Neural progenitor cell (in vitro differentiated cells): ENCODE results near the gene DCLK2. TPM values are rescaled to one million over a fixed set of nuclear protein-coding genes. Genes with fewer than 3 reads are reported as not detected.
A peak's percentile ranks its signal among the peaks of the same experiment; 100 is the strongest.

ENCODE experiments used
- DNase-seq: peaks from one replicate; pipeline ENCODE4 v3.0.0-alpha.2; 2016; ENCODE audit warnings: low spot score
- H2AFZ ChIP-seq: fragments of 200-600 bp; sonication (generic); replicated peaks from 2 replicates; pipeline ENCODE4 v1.6.1; 2016; ENCODE audit warnings: antibody characterized with exemption
- H3F3A ChIP-seq: fragments of 200-600 bp; sonication (generic); 2 replicates; pipeline ENCODE4 v1.6.1; 2016; ENCODE audit warnings: antibody characterized with exemption, low read depth
- H3K27ac ChIP-seq: fragments of 200-600 bp; sonication (generic); 2 replicates; pipeline ENCODE4 v1.5.1; 2016; ENCODE audit warnings: mild to moderate bottlenecking
- H3K27me3 ChIP-seq: fragments of 200-600 bp; sonication (generic); 2 replicates; pipeline ENCODE4 v1.6.1; 2016; ENCODE audit warnings: mild to moderate bottlenecking, moderate library complexity
- H3K36me3 ChIP-seq: fragments of 200-600 bp; sonication (generic); 2 replicates; pipeline ENCODE4 v1.5.1; 2016
- H3K4me1 ChIP-seq: fragments of 200-600 bp; sonication (generic); 2 replicates; pipeline ENCODE4 v1.6.1; 2016; ENCODE audit warnings: mixed run types
- H3K4me2 ChIP-seq: fragments of 200-600 bp; sonication (generic); 2 replicates; pipeline ENCODE4 v1.6.1; 2016
- H3K4me3 ChIP-seq: fragments of 200-600 bp; sonication (generic); 2 replicates; pipeline ENCODE4 v1.5.1; 2016
- H3K79me2 ChIP-seq: fragments of 200-600 bp; sonication (generic); 2 replicates; pipeline ENCODE4 v1.6.1; 2016; ENCODE audit warnings: low read depth
- H3K9ac ChIP-seq: fragments of 200-600 bp; sonication (generic); 2 replicates; pipeline ENCODE4 v1.6.1; 2016
- H3K9me3 ChIP-seq: fragments of 200-600 bp; sonication (generic); 2 replicates; pipeline ENCODE4 v1.5.1; 2016; ENCODE audit warnings: low read depth
- H4K20me1 ChIP-seq: fragments of 200-600 bp; sonication (generic); 2 replicates; pipeline ENCODE4 v1.6.1; 2016; ENCODE audit warnings: low read depth
- H3K27ac Mint-ChIP-seq: 3 replicates; pipeline ENCODE4 v1.8.0; 2021; ENCODE audit warnings: mixed read lengths
- H3K27me3 Mint-ChIP-seq: 2 replicates; pipeline ENCODE4 v1.8.0; 2022; ENCODE audit warnings: low read depth, mild to moderate bottlenecking, inconsistent platforms, moderate library complexity, mixed read lengths; ENCODE audit not compliant: insufficient read depth
- H3K36me3 Mint-ChIP-seq: 3 replicates; pipeline ENCODE4 v1.8.0; 2021; ENCODE audit warnings: mixed read lengths
- H3K4me1 Mint-ChIP-seq: 3 replicates; pipeline ENCODE4 v1.8.0; 2021; ENCODE audit warnings: mixed read lengths
- H3K4me3 Mint-ChIP-seq: 3 replicates; pipeline ENCODE4 v1.8.0; 2021; ENCODE audit warnings: mild to moderate bottlenecking, moderate library complexity, mixed read lengths
- H3K9me3 Mint-ChIP-seq: 3 replicates; pipeline ENCODE4 v1.8.0; 2020; ENCODE audit warnings: mixed read lengths
- EZH2 ChIP-seq: fragments of 200-600 bp; sonication (generic); IDR thresholded peaks from 2 replicates; pipeline ENCODE4 v1.6.1; 2017; ENCODE audit warnings: antibody characterized with exemption, mild to moderate bottlenecking, moderate library complexity
- EZH2phosphoT487 ChIP-seq: fragments of 200-600 bp; sonication (generic); IDR thresholded peaks from 2 replicates; pipeline ENCODE4 v1.6.1; 2017; ENCODE audit warnings: antibody characterized with exemption
- total RNA-seq: library from RNA; depleted of rRNA; stranded (reverse); fragments of >200 nt; gene quantifications from 2 replicates; pipeline ENCODE4 v1.2.3, GENCODE V29; 2015; ENCODE audit warnings: low replicate concordance
- TF ChIP-seq, protein P1 (sequence below): fragments of 200-600 bp; sonication (generic); IDR thresholded peaks from 2 replicates; pipeline ENCODE4 v1.5.1; 2017; ENCODE audit warnings: antibody characterized with exemption, mild to moderate bottlenecking

The DCLK2 gene
- total RNA-seq, 1 donor from 2014 or later, result 11.7 TPM

DNA sequence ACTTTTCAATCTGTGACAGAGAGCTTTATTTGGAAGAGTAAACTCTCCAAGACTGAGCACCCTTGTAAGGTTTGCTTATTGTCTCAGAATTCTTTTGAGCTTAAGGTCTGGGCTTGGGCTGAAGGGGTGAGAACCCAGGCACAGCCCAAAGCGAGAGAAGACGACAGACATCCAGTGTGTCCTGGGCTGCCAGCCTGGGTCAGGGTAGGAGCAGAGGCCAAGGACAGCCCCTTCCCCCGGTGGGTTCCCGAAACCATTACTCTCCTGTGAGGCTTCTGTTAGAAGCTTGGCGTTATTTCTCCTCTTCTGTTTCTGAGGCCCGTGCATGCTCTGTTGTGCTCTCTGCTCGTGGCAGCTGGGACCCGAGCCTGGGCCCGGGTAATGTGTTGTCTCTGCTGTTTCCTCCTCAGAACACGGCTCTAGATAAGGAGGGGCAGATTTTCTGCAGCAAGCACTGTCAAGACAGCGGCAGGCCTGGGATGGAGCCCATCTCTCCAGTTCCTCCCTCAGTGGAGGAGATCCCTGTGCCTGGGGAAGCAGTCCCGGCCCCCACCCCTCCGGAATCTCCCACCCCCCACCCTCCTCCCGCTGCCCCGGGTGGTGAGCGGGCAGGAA lies 177.5 kb downstream of the DCLK2 start:
- Histone ChIP-seq H3K9me3 (no peaks in the 10 kb centered on the region), H3K27ac (no peak overlapping the region), H3K9ac (no peak overlapping the region), H3K36me3 (no peaks in the 10 kb centered on the region), H3F3A (peaks cover 12% of the 10 kb centered on the region), H3K4me2 (no peak overlapping the region), H3K79me2 (no peaks in the 10 kb centered on the region), H3K4me3 (no peak overlapping the region), H2AFZ (no peak overlapping the region), H3K27me3 (no peaks in the 10 kb centered on the region), H4K20me1 (no peaks in the 10 kb centered on the region), H3K4me1 (peaks cover 9% of the 10 kb centered on the region)
- Mint-ChIP-seq H3K27me3 (peaks cover 14% of the 10 kb centered on the region), H3K27ac (peak overlapping the region; percentile 87), H3K36me3 (peaks cover 42% of the 10 kb centered on the region), H3K9me3 (no peaks in the 10 kb centered on the region), H3K4me3 (no peak overlapping the region), H3K4me1 (peaks cover 28% of the 10 kb centered on the region)
- no peak for DNase-seq
- TF ChIP-seq EZH2phosphoT487 (no peak), EZH2 (no peak)
- TF ChIP-seq, protein P1, sequence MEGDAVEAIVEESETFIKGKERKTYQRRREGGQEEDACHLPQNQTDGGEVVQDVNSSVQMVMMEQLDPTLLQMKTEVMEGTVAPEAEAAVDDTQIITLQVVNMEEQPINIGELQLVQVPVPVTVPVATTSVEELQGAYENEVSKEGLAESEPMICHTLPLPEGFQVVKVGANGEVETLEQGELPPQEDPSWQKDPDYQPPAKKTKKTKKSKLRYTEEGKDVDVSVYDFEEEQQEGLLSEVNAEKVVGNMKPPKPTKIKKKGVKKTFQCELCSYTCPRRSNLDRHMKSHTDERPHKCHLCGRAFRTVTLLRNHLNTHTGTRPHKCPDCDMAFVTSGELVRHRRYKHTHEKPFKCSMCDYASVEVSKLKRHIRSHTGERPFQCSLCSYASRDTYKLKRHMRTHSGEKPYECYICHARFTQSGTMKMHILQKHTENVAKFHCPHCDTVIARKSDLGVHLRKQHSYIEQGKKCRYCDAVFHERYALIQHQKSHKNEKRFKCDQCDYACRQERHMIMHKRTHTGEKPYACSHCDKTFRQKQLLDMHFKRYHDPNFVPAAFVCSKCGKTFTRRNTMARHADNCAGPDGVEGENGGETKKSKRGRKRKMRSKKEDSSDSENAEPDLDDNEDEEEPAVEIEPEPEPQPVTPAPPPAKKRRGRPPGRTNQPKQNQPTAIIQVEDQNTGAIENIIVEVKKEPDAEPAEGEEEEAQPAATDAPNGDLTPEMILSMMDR, result no peak

DNA sequence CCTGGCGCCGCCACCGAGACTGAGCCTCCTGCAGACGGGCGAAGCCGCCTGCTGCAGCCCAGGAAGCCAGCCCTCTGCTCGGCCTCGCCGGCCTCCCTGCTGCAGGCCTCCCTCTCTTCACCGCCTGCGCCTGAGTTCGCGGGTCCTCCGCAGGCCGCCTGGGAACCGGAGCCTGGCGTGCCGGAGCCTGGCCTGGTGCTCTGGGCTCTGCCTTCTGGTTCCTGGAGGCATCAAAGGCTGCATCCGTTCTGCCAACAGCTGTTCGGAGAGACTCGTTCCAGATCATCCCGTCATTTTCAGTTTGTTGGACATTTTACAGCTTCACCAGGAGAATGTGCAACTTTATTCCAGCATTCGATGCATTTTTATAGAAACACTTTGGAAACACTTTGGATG lies 178.0 kb downstream of the DCLK2 start:
- Histone ChIP-seq H3K36me3 (no peaks in the 10 kb centered on the region), H3K4me2 (no peak overlapping the region), H3K9ac (no peak overlapping the region), H2AFZ (no peak overlapping the region), H3K27ac (no peak overlapping the region), H3K79me2 (no peaks in the 10 kb centered on the region), H3F3A (peaks cover 12% of the 10 kb centered on the region), H3K9me3 (no peaks in the 10 kb centered on the region), H3K4me1 (peaks cover 9% of the 10 kb centered on the region), H4K20me1 (no peaks in the 10 kb centered on the region), H3K27me3 (no peaks in the 10 kb centered on the region), H3K4me3 (no peak overlapping the region)
- Mint-ChIP-seq H3K27me3 (peaks cover 14% of the 10 kb centered on the region), H3K36me3 (peaks cover 45% of the 10 kb centered on the region), H3K27ac (no peak overlapping the region), H3K4me1 (peaks cover 28% of the 10 kb centered on the region), H3K4me3 (no peak overlapping the region), H3K9me3 (no peaks in the 10 kb centered on the region)
- TF ChIP-seq EZH2phosphoT487 (no peak), EZH2 (no peak)
- TF ChIP-seq, protein P1, result no peak
- DNase-seq, result no peak

DNA sequence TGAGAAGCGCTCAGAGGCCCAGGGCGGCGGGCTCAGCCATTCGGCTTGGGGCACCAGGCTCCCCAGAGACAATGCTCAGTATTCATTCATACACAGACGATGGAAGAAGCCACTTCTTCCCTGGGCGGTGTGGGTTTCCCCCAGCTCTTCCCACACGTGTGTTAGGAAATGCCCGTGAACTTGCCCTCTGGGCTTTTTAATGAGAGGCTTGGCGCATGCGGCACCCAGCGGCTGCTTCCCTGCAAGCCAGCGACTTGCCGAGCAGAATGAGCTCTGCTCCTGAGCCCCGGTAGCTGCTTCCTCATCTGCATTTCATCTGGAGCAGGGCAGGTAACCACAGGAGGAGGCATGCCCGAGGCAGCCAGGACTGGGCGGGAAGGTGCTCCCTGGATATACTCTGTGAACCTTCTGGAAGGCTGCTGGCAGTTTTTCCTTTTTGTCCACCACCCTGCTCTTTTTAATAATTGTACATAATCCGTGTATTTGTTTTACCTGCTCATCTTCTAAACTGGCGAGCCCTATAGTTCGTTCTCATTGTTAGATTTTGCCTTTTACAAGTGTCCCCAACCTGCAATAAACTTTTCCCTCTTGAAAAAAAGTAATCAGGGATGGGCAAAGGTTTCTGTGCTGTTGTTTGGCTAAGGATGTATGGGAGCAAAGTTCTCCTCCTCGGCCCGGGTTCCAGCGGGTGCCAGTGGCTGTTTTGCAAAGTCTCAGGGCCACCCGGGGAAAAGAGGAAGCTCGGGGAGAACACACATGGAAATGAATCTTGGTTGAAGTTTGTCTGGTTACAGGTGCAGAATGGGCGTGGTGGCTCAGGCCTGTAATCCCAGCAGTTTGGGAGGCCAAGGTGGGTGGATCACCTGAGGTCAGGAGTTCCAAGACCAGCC lies 178.8 kb downstream of the DCLK2 start:
- H3K36me3 Mint-ChIP-seq, result peaks cover 47% of the 10 kb centered on the region
- no peaks in the 10 kb centered on the region for H3K9me3 Mint-ChIP-seq
- Histone ChIP-seq H3K4me3 (no peak overlapping the region), H3F3A (peaks cover 8% of the 10 kb centered on the region), H3K9ac (no peak overlapping the region), H3K4me1 (peaks cover 9% of the 10 kb centered on the region), H3K27me3 (no peaks in the 10 kb centered on the region), H4K20me1 (no peaks in the 10 kb centered on the region), H2AFZ (no peak overlapping the region), H3K36me3 (no peaks in the 10 kb centered on the region), H3K4me2 (no peak overlapping the region), H3K27ac (no peak overlapping the region), H3K9me3 (no peaks in the 10 kb centered on the region), H3K79me2 (no peaks in the 10 kb centered on the region)
- peaks cover 28% of the 10 kb centered on the region for H3K4me1 Mint-ChIP-seq
- H3K4me3 Mint-ChIP-seq, result no peak overlapping the region
- H3K27ac Mint-ChIP-seq, result peak overlapping the region; percentile 2
- DNase-seq, result no peak
- peaks cover 14% of the 10 kb centered on the region for H3K27me3 Mint-ChIP-seq
- TF ChIP-seq, protein P1, result no peak
- TF ChIP-seq EZH2phosphoT487 (no peak), EZH2 (no peak)
